Measurements from ENCODE around the gene BANF1. TPM values are rescaled to one million over a fixed set of nuclear protein-coding genes. Genes with fewer than 3 reads are reported as not detected.
"Not testable (repeated sequence)": the region's sequence is repeated elsewhere in the genome, so short reads cannot be mapped to it uniquely, and the experiment has no call there.

Gene BANF1
- total RNA-seq, 2 experiments from 2014 or later: 264 to 280 TPM

GRCh38 chr11:66013762-66014100, 11.4 kb downstream of the BANF1 start:
- intact Hi-C loops (cut with micrococcal nuclease): no loop called here
- ChIA-PET CTCF (interaction anchor here (1.2 to 4.1 kb wide), 2 partner anchors 9 to 24 kb away, joined by 3 to 21 read pairs; no protein-coding TSS in a partner anchor), POLR2A (no interaction called here)
- Mint-ChIP-seq H3K9me3 (no peaks in the 10 kb centered on the region), H3K36me3 (no peaks in the 10 kb centered on the region), H3K4me3 (no peak overlapping the region), H3K4me1 (ENCODE audit: low read depth) (peaks cover 9% of the 10 kb centered on the region), H3K27ac (no peak overlapping the region), H3K27me3 (peaks cover 21% of the 10 kb centered on the region)
- DNase-seq: no peak

GRCh38 chr11:66014804-66015453, 12.6 kb downstream of the BANF1 start:
- peak overlapping the region; percentile 3 for H3K27ac Mint-ChIP-seq
- H3K9me3 Mint-ChIP-seq: no peaks in the 10 kb centered on the region
- POLR2A ChIA-PET: no interaction called here
- H3K36me3 Mint-ChIP-seq: no peaks in the 10 kb centered on the region
- no peak overlapping the region for H3K4me3 Mint-ChIP-seq
- H3K27me3 Mint-ChIP-seq: peaks cover 21% of the 10 kb centered on the region
- intact Hi-C loops (cut with micrococcal nuclease): no loop called here
- CTCF ChIA-PET: no interaction called here
- peaks cover 9% of the 10 kb centered on the region for H3K4me1 Mint-ChIP-seq (ENCODE audit: low read depth)
- no peak for DNase-seq

- Mint-ChIP-seq H3K4me1 (ENCODE audit: low read depth) (peaks cover 10% of the 10 kb centered on the region), H3K27ac (no peak overlapping the region), H3K9me3 (no peaks in the 10 kb centered on the region), H3K27me3 (peaks cover 21% of the 10 kb centered on the region), H3K36me3 (no peaks in the 10 kb centered on the region), H3K4me3 (no peak overlapping the region)
- ChIA-PET CTCF (no interaction called here), POLR2A (no interaction called here)
- intact Hi-C loops (cut with micrococcal nuclease): no loop called here
- no peak for DNase-seq
These were observed 13.2 kb downstream of the BANF1 start for GRCh38 chr11:66015454-66015881.

- Mint-ChIP-seq H3K36me3 (no peaks in the 10 kb centered on the region), H3K27ac (no peak overlapping the region), H3K4me3 (no peak overlapping the region), H3K27me3 (peaks cover 21% of the 10 kb centered on the region), H3K9me3 (no peaks in the 10 kb centered on the region), H3K4me1 (ENCODE audit: low read depth) (peaks cover 12% of the 10 kb centered on the region)
- ChIA-PET POLR2A (no interaction called here), CTCF (no interaction called here)
- intact Hi-C loops (cut with micrococcal nuclease): no loop called here
- no peak for DNase-seq
These were observed 13.9 kb downstream of the BANF1 start for GRCh38 chr11:66015936-66016792.

- Mint-ChIP-seq H3K27ac (no peak overlapping the region), H3K9me3 (no peaks in the 10 kb centered on the region), H3K4me1 (ENCODE audit: low read depth) (peaks cover 17% of the 10 kb centered on the region), H3K27me3 (peaks cover 18% of the 10 kb centered on the region), H3K4me3 (no peak overlapping the region), H3K36me3 (no peaks in the 10 kb centered on the region)
- ChIA-PET POLR2A (no interaction called here), CTCF (no interaction called here)
- no peak for DNase-seq
- intact Hi-C loops (cut with micrococcal nuclease): no loop called here
These were observed 14.5 kb downstream of the BANF1 start for GRCh38 chr11:66016793-66017177.

- intact Hi-C loops (cut with micrococcal nuclease): no loop called here
- Mint-ChIP-seq H3K27ac (no peak overlapping the region), H3K4me1 (ENCODE audit: low read depth) (peaks cover 18% of the 10 kb centered on the region), H3K4me3 (no peak overlapping the region), H3K9me3 (no peaks in the 10 kb centered on the region), H3K27me3 (peaks cover 14% of the 10 kb centered on the region), H3K36me3 (no peaks in the 10 kb centered on the region)
- DNase-seq: no peak
- POLR2A ChIA-PET: no interaction called here
- CTCF ChIA-PET: no interaction called here
These were observed 15.0 kb downstream of the BANF1 start for GRCh38 chr11:66017321-66017720.

GRCh38 chr11:66020212-66020611, 17.9 kb downstream of the BANF1 start:
- H3K27ac Mint-ChIP-seq: no peak overlapping the region
- POLR2A ChIA-PET: no interaction called here
- H3K4me3 Mint-ChIP-seq: no peak overlapping the region
- no peaks in the 10 kb centered on the region for H3K36me3 Mint-ChIP-seq
- no peak for DNase-seq
- H3K4me1 Mint-ChIP-seq (ENCODE audit: low read depth): peaks cover 22% of the 10 kb centered on the region
- H3K9me3 Mint-ChIP-seq: no peaks in the 10 kb centered on the region
- intact Hi-C loops (cut with micrococcal nuclease): no loop called here
- CTCF ChIA-PET: interaction anchor here (1.8 kb wide), 1 partner anchor 136 kb away, joined by 6 read pairs; no protein-coding TSS in a partner anchor
- peaks cover 6% of the 10 kb centered on the region for H3K27me3 Mint-ChIP-seq

GRCh38 chr11:66020618-66021357, 18.5 kb downstream of the BANF1 start:
- no peaks in the 10 kb centered on the region for H3K36me3 Mint-ChIP-seq
- H3K9me3 Mint-ChIP-seq: no peaks in the 10 kb centered on the region
- H3K27me3 Mint-ChIP-seq: peaks cover 6% of the 10 kb centered on the region
- ChIA-PET POLR2A (no interaction called here), CTCF (interaction anchor here (1.8 to 2.2 kb wide), 2 partner anchors 136 to 309 kb away, joined by 6 to 11 read pairs; partner anchors contain the start of gene KAT5)
- intact Hi-C loops (cut with micrococcal nuclease): no loop called here
- peak; percentile 56 for DNase-seq
- no peak overlapping the region for H3K4me3 Mint-ChIP-seq
- no peak overlapping the region for H3K27ac Mint-ChIP-seq
- peaks cover 22% of the 10 kb centered on the region for H3K4me1 Mint-ChIP-seq (ENCODE audit: low read depth)

GRCh38 chr11:66022401-66023185, 20.3 kb downstream of the BANF1 start:
- H3K9me3 Mint-ChIP-seq: no peaks in the 10 kb centered on the region

GRCh38 chr11:66023186-66023440, 20.8 kb downstream of the BANF1 start:
- H3K36me3 Mint-ChIP-seq; DNase-seq; H3K27ac Mint-ChIP-seq; H3K4me3 Mint-ChIP-seq; H3K27me3 Mint-ChIP-seq; intact Hi-C loops (cut with micrococcal nuclease); H3K9me3 Mint-ChIP-seq: not testable (repeated sequence)
- ChIA-PET POLR2A (interaction anchor here (1.4 kb wide), 1 partner anchor 312 kb away, joined by 3 read pairs; no protein-coding TSS in a partner anchor), CTCF (interaction anchor here (0.8 to 2.6 kb wide), 20 partner anchors 11 to 574 kb away, joined by 3 to 36 read pairs (median 6); partner anchors contain the start of genes BANF1, CST6, KAT5 and SF3B2)
- H3K4me1 Mint-ChIP-seq (ENCODE audit: low read depth): peaks cover 15% of the 10 kb centered on the region

More at GRCh38 chr11:66022401-66023185, 20.3 kb downstream of the BANF1 start:
- H3K4me3 Mint-ChIP-seq: peak overlapping the region; percentile 6
- CTCF ChIA-PET: interaction anchor here (0.6 to 2.6 kb wide), 47 partner anchors 8 to 574 kb away, joined by 3 to 36 read pairs (median 3); partner anchors contain the start of genes AP5B1, BANF1, CCDC85B and CFL1
- H3K4me1 Mint-ChIP-seq (ENCODE audit: low read depth): peaks cover 17% of the 10 kb centered on the region
- peak; percentile 85 for DNase-seq
- H3K36me3 Mint-ChIP-seq: no peaks in the 10 kb centered on the region
- POLR2A ChIA-PET: interaction anchor here (1.0 to 1.4 kb wide), 2 partner anchors 311 to 384 kb away, joined by 3 read pairs; no protein-coding TSS in a partner anchor
- intact Hi-C loops (cut with micrococcal nuclease): loop anchor here (1.0 kb wide), 1 partner anchor 33 kb away; no protein-coding TSS in a partner anchor
- H3K27ac Mint-ChIP-seq: no peak overlapping the region
- H3K27me3 Mint-ChIP-seq: peaks cover 6% of the 10 kb centered on the region

GRCh38 chr11:66026017-66026529, 23.8 kb downstream of the BANF1 start, which contains the start of gene CATSPER1:
Gene CATSPER1 (minus strand): TSS chr11:66026479. CDS start chr11:66026379, 100 bp downstream.
- no peak within 1 kb of the TSS for H3K27ac Mint-ChIP-seq
- H3K4me3 Mint-ChIP-seq: no peak within 1 kb of the TSS
- H3K36me3 Mint-ChIP-seq: no peaks in the 10 kb centered on the region
- H3K9me3 Mint-ChIP-seq: no peaks in the 10 kb centered on the region
- no peak for DNase-seq
- intact Hi-C loops (cut with micrococcal nuclease): no loop called here
- peaks cover 6% of the 10 kb centered on the region for H3K27me3 Mint-ChIP-seq
- ChIA-PET CTCF (interaction anchor here (0.8 to 1.1 kb wide), 2 partner anchors 14 to 19 kb away, joined by 3 read pairs; no protein-coding TSS in a partner anchor), POLR2A (interaction anchor here (0.6 kb wide), 1 partner anchor 114 kb away, joined by 3 read pairs; no protein-coding TSS in a partner anchor)
- peaks cover 11% of the 10 kb centered on the region for H3K4me1 Mint-ChIP-seq (ENCODE audit: low read depth)

Data from activated CD4-positive, alpha-beta memory T cell treated with anti-CD3 and anti-CD28 coated beads for 36 hours (primary cell).